Esophagus squamous epithelium (tissue), 5 donors: ENCODE results near the gene DDA1. TPM values are rescaled to one million over a fixed set of nuclear protein-coding genes. Genes with fewer than 3 reads are reported as not detected.

Source experiments
- DNase-seq: peaks from one replicate; lab custom pipeline; 2025; lab: John Stamatoyannopoulos, UW
- H3K27ac ChIP-seq, 4 donors: fragments of 200-600 bp; sonication (generic); one replicate each; pipeline ENCODE4 v1.5.1; 2016 to 2019; ENCODE audit warnings: mild to moderate bottlenecking in 1 of 4
- H3K27me3 ChIP-seq, 4 donors: fragments of 200-600 bp; sonication (generic); 1 replicate in 3 of 4; 2 replicates in 1 of 4; pipeline versions ENCODE4 v1.5.1 to v1.6.0; 2017 to 2021; ENCODE audit warnings: antibody characterized with exemption in 1 of 4
- H3K36me3 ChIP-seq, 3 donors: fragments of 200-600 bp; sonication (generic); one replicate each; pipeline ENCODE4 v1.5.1; 2016 to 2019
- H3K4me1 ChIP-seq, 3 donors: fragments of 200-600 bp; sonication (generic); one replicate each; pipeline ENCODE4 v1.5.1; 2017 to 2019
- H3K4me3 ChIP-seq, 4 donors: fragments of 200-600 bp; sonication (generic); 1 replicate in 3 of 4; 2 replicates in 1 of 4; pipeline ENCODE4 v1.5.1; 2016 to 2019; ENCODE audit warnings: mild to moderate bottlenecking in 2 of 4, moderate library complexity in 1 of 4
- H3K9me3 ChIP-seq, 3 donors: fragments of 200-600 bp; sonication (generic); one replicate each; pipeline ENCODE4 v1.5.1; 2016 to 2019
- CTCF ChIP-seq, 6 experiments: fragments of 450-650 bp in 4 of 6; fragments of 200-600 bp in 2 of 6; sonication (generic) in 2 of 6; IDR thresholded peaks; one replicate each; pipeline ENCODE4 v1.5.1; 2016 to 2019; ENCODE audit warnings: antibody characterized with exemption in 6 of 6, mild to moderate bottlenecking in 4 of 6, moderate library complexity in 4 of 6
- POLR2A ChIP-seq, 4 donors: fragments of 450-650 bp; IDR thresholded peaks; one replicate each; pipeline ENCODE4 v1.6.1; 2017; ENCODE audit warnings: antibody characterized with exemption in 4 of 4, mild to moderate bottlenecking in 4 of 4, moderate library complexity in 3 of 4
- WGBS, 2 donors: methylation state at CpG; one replicate each; pipeline ENCODE4 v1.1.5; 2018; 5-methylcytosine and 5-hydroxymethylcytosine counted together
- intact Hi-C: fragments of 100-400 bp; cut with DNase I; formaldehyde crosslinking; loops from one replicate; pipeline ENCODE4 v1.15.0; 2022
- total RNA-seq, 4 donors: library from RNA; depleted of rRNA; stranded (reverse); fragments of >200 nt; gene quantifications; one replicate each; pipeline ENCODE4 v1.1.0, GENCODE V29; 2016
- donor health status: DM: yes; HTN: yes; CAD: no.

The DDA1 gene
- total RNA-seq, 4 donors from 2014 or later, result 16.4 to 29.0 (median 22.7) TPM

- intact Hi-C loops, result no loop called here
- DNase-seq, result no peak
- WGBS, 2 donors, result 0% methylated on average over 2 of the region's 29 CpGs; no CpG with 5 or more reads in 1 of the 2 donors
- H3K27ac ChIP-seq, result peak overlapping the region; percentile 74 to 94 (median 82)
- TF ChIP-seq CTCF (IDR thresholded peaks at IDR 0.05) (no peak), POLR2A (IDR thresholded peaks at IDR 0.05) (no peak)
- peaks cover 0 to 25% (median 0%) of the 10 kb centered on the region in 3 donors for H3K36me3 ChIP-seq
- no peaks in the 10 kb centered on the region for H3K27me3 ChIP-seq
- H3K4me3 ChIP-seq, result peak overlapping the region; percentile 62 to 86 (median 81)
- H3K9me3 ChIP-seq, result no peaks in the 10 kb centered on the region
- peaks cover 17 to 62% (median 36%) of the 10 kb centered on the region in 3 donors for H3K4me1 ChIP-seq
Observed at GRCh38 chr19:17302391-17303166, 6.8 kb upstream of the DDA1 start.

- DNase-seq, result peak; percentile 68
- WGBS, 2 donors, result 3 to 11% methylated on average over 5 to 6 of the region's 52 CpGs
- Histone ChIP-seq H3K27ac (peak within 1 kb of the TSS; percentile 75 to 94 (median 90)), H3K9me3 (no peaks in the 10 kb centered on the region), H3K36me3 (peaks cover 0 to 17% (median 0%) of the 10 kb centered on the region in 3 donors), H3K4me1 (peaks cover 17 to 66% (median 36%) of the 10 kb centered on the region in 3 donors), H3K4me3 (peak within 1 kb of the TSS; percentile 62 to 86 (median 81)), H3K27me3 (no peaks in the 10 kb centered on the region)
- TF ChIP-seq POLR2A (IDR thresholded peaks at IDR 0.05) (peak in 2 of 4 donors; percentile 22 to 47), CTCF (IDR thresholded peaks at IDR 0.05) (peak; percentile 45 to 75 (median 60))
- intact Hi-C loops, result no loop called here
Observed at GRCh38 chr19:17303167-17303939, 6.0 kb upstream of the DDA1 start, which contains the start of gene ABHD8. Gene ABHD8, minus strand, starts transcription at chr19:17303425. Its CDS starts 1,809 bp downstream, at chr19:17301616.

DNA sequence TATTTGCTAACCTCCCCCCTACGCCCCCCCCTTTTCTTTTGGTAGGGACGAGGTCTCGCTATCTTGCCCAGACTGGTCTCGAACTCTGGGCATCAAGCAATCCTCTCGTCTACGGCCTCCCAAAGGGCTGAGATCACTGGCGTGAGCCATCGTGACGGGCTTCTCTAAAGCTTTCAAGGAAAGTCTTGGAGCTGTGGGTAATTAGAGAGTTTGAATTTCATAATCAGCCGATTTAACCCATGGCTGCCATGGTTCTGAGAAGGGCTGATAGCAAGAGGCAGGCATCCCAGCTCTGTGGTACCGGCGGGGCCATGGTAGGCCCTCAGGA lies 5.5 kb upstream of the DDA1 start:
- no peak for DNase-seq
- Histone ChIP-seq H3K27ac (peak overlapping the region in 3 of 4 donors; percentile 90 to 94 (median 90)), H3K9me3 (no peaks in the 10 kb centered on the region), H3K4me3 (peak overlapping the region in 2 of 4 donors; percentile 80 to 82), H3K36me3 (peaks cover 0 to 16% (median 0%) of the 10 kb centered on the region in 3 donors), H3K27me3 (no peaks in the 10 kb centered on the region), H3K4me1 (peaks cover 18 to 72% (median 40%) of the 10 kb centered on the region in 3 donors)
- intact Hi-C loops, result no loop called here
- no peak for TF ChIP-seq CTCF (IDR thresholded peaks at IDR 0.05)
- no peak for TF ChIP-seq POLR2A (IDR thresholded peaks at IDR 0.05)
- 56 to 71% methylated on average over 4 to 12 of the region's 12 CpGs for WGBS, 2 donors

GRCh38 chr19:17304386-17305215 lies 4.8 kb upstream of the DDA1 start:
- H3K9me3 ChIP-seq, result no peaks in the 10 kb centered on the region
- H3K27me3 ChIP-seq, result no peaks in the 10 kb centered on the region
- intact Hi-C loops, result no loop called here
- H3K27ac ChIP-seq, result peak overlapping the region; percentile 84 to 94 (median 90)
- DNase-seq, result no peak
- H3K4me3 ChIP-seq, result peak overlapping the region in 2 of 4 donors; percentile 63 to 70
- H3K4me1 ChIP-seq, result peaks cover 21 to 74% (median 41%) of the 10 kb centered on the region in 3 donors
- TF ChIP-seq POLR2A (IDR thresholded peaks at IDR 0.05), result no peak
- TF ChIP-seq CTCF (IDR thresholded peaks at IDR 0.05), result no peak
- peaks cover 0 to 16% (median 0%) of the 10 kb centered on the region in 3 donors for H3K36me3 ChIP-seq
- WGBS, 2 donors, result 53 to 60% methylated on average over 12 of the region's 12 CpGs
